Vagina (tissue), 2 donors: ENCODE measurements around the gene SLC8A1.

Source experiments
- POLR2A ChIP-seq, 2 donors: fragments of 450-650 bp; IDR thresholded peaks; one replicate each; pipeline ENCODE4 v1.6.1; 2017; ENCODE audit warnings: antibody characterized with exemption in 2 of 2, mild to moderate bottlenecking in 2 of 2, moderate library complexity in 2 of 2
- POLR2AphosphoS5 ChIP-seq, 2 donors: sonication (generic); formaldehyde crosslinking; IDR thresholded peaks; one replicate each; pipeline ENCODE4 v1.9.0; 2017; ENCODE audit warnings: antibody characterized with exemption in 2 of 2, mild to moderate bottlenecking in 2 of 2, low read depth in 1 of 2; ENCODE audit not compliant: insufficient read depth in 1 of 2
- TF ChIP-seq, protein P1 (sequence below), 3 experiments: fragments of 450-650 bp in 2 of 3; fragments of 200-600 bp in 1 of 3; sonication (generic) in 1 of 3; IDR thresholded peaks; one replicate each; pipeline ENCODE4 v1.5.1; 2017 to 2019; ENCODE audit warnings: antibody characterized with exemption in 3 of 3, mild to moderate bottlenecking in 2 of 3, moderate library complexity in 2 of 3

DNA sequence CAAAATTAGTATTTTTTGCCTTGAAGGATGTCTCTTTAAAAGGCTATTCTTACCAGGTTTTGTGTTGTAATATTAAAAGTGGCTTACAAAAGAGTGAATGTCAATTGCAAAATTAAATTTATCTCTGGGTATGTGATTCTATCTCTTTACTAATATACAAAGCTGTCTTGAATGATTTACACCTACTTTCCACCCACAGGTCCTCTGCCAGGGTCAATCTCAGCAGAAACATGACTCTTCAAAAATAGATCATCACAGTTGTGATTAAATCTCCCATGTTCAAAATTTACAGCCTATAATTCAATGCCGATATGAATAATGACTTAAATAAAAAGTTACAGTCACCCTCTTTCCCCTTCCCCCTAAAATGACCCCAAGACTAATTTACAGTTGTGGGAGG, 78.8 kb downstream of the SLC8A1 start:
- TF ChIP-seq, protein P1, sequence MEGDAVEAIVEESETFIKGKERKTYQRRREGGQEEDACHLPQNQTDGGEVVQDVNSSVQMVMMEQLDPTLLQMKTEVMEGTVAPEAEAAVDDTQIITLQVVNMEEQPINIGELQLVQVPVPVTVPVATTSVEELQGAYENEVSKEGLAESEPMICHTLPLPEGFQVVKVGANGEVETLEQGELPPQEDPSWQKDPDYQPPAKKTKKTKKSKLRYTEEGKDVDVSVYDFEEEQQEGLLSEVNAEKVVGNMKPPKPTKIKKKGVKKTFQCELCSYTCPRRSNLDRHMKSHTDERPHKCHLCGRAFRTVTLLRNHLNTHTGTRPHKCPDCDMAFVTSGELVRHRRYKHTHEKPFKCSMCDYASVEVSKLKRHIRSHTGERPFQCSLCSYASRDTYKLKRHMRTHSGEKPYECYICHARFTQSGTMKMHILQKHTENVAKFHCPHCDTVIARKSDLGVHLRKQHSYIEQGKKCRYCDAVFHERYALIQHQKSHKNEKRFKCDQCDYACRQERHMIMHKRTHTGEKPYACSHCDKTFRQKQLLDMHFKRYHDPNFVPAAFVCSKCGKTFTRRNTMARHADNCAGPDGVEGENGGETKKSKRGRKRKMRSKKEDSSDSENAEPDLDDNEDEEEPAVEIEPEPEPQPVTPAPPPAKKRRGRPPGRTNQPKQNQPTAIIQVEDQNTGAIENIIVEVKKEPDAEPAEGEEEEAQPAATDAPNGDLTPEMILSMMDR (IDR thresholded peaks at IDR 0.05): no peak
- TF ChIP-seq POLR2A (IDR thresholded peaks at IDR 0.05) (no peak), POLR2AphosphoS5 (IDR thresholded peaks at IDR 0.05; ENCODE audit: insufficient read depth in 1 of 2, low read depth in 1 of 2) (no peak)
